PC-9 (cell line): ENCODE data around the gene MAGEA8.
"Not testable (repeated sequence)": the region's sequence is repeated elsewhere in the genome, so short reads cannot be mapped to it uniquely, and the experiment has no call there.

Experiments used
- EZH2 ChIP-seq: fragments of 200-600 bp; sonication (generic); IDR thresholded peaks from 2 replicates; pipeline ENCODE4 v1.8.0; 2017; ENCODE audit warnings: antibody characterized with exemption, low read depth
- TF ChIP-seq, protein P1 (sequence below): fragments of 200-600 bp; sonication (generic); conservative IDR thresholded peaks from 2 replicates; pipeline ENCODE4 v1.6.1; 2017; ENCODE audit warnings: mixed run types, antibody characterized with exemption, mild to moderate bottlenecking, moderate library complexity

DNA sequence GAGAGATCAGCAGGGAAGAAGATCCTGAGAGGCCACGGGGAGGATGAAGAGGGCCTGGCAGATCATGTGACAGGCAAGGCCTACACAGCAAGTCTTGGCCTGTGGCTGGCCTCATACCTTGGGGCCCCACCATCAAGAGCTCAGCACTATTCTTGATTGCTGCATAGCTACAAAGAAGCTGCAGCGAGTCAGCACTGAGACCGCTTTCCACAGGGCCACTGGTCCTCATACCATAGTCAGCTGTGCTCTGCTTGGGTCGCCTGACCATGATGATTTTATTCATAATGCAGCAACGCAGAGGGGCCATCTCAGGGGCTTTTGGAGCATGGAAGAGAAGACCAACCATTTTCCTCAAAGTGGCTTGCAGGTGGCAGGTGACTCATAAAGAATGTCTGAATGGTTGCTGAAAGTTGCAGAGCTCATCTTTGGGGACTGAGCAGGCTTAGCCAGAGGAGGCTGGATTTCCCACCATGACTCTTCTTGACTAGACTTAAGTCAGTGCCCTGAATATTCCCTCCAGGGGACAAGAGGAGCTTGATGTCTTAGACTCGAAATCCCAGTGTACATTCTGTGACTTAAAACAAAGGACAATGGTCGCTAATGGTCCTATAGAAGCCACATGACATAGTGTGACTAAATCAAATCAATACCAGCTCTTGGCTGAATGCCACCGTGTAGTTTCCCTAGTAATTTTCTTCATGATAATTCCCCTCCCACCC is 46.4 kb downstream of the MAGEA8 start:
- not testable (repeated sequence) for TF ChIP-seq EZH2
- TF ChIP-seq, protein P1, sequence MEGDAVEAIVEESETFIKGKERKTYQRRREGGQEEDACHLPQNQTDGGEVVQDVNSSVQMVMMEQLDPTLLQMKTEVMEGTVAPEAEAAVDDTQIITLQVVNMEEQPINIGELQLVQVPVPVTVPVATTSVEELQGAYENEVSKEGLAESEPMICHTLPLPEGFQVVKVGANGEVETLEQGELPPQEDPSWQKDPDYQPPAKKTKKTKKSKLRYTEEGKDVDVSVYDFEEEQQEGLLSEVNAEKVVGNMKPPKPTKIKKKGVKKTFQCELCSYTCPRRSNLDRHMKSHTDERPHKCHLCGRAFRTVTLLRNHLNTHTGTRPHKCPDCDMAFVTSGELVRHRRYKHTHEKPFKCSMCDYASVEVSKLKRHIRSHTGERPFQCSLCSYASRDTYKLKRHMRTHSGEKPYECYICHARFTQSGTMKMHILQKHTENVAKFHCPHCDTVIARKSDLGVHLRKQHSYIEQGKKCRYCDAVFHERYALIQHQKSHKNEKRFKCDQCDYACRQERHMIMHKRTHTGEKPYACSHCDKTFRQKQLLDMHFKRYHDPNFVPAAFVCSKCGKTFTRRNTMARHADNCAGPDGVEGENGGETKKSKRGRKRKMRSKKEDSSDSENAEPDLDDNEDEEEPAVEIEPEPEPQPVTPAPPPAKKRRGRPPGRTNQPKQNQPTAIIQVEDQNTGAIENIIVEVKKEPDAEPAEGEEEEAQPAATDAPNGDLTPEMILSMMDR, result not testable (repeated sequence)
